ENCODE results near the gene PYGL. TPM values are rescaled to one million over a fixed set of nuclear protein-coding genes. Genes with fewer than 3 reads are reported as not detected.

PYGL gene
- total and polyA plus RNA-seq, 3 experiments from 2014 or later, result 0.44 to 0.81 TPM; not detected in 1

- H3K27me3 ChIP-seq (ENCODE audit: insufficient read depth, low read length, poor library complexity, severe bottlenecking), result peaks cover 7% of the 10 kb centered on the region
- H3K27ac ChIP-seq (ENCODE audit: low read depth, low read length), result no peak overlapping the region
- Mint-ChIP-seq H3K36me3 (no peaks in the 10 kb centered on the region), H3K27me3 (peaks cover 13 to 67% of the 10 kb centered on the region in 2 donors), H3K4me3 (no peak overlapping the region), H3K9me3 (no peaks in the 10 kb centered on the region), H3K4me1 (no peaks in the 10 kb centered on the region), H3K27ac (no peak overlapping the region)
- no peak overlapping the region for H3K4me3 ChIP-seq (ENCODE audit: low read length)
- H3K4me1 ChIP-seq (ENCODE audit: insufficient read depth, low read length), result no peaks in the 10 kb centered on the region
- no peak for DNase-seq
- H3K36me3 ChIP-seq (ENCODE audit: insufficient read depth, low read length), result no peaks in the 10 kb centered on the region
- POLR2A ChIA-PET, result no interaction called here
- no peaks in the 10 kb centered on the region for H3K9me3 ChIP-seq (ENCODE audit: low read length)
- CTCF ChIA-PET, result no interaction called here
Observed at GRCh38 chr14:50937325-50937724, 7.0 kb downstream of the PYGL start.

DNA sequence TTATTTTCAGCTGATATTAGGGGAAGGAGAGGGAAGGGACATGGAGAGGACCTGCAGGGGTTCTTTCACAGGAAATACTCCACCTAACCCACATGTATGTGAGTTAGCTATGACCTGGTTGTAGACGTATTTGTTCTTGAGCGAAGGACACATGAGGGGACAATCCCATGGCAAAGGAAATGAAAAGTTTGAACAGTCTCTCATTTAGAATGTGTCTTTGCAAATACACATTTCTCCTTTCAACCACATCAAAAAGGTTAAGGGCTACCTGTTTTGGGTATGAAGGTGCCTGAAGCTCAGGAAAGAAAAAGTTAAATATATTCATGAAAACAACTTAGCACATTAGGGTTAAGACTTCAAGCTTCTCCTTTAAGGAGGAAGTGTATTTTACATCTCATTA is 7.4 kb downstream of the PYGL start:
- no peak for DNase-seq
- ChIA-PET CTCF (no interaction called here), POLR2A (no interaction called here)
- Histone ChIP-seq H3K27me3 (ENCODE audit: insufficient read depth, low read length, poor library complexity, severe bottlenecking) (peaks cover 7% of the 10 kb centered on the region), H3K27ac (ENCODE audit: low read depth, low read length) (no peak overlapping the region), H3K4me1 (ENCODE audit: insufficient read depth, low read length) (no peaks in the 10 kb centered on the region), H3K36me3 (ENCODE audit: insufficient read depth, low read length) (no peaks in the 10 kb centered on the region), H3K4me3 (ENCODE audit: low read length) (no peak overlapping the region), H3K9me3 (ENCODE audit: low read length) (no peaks in the 10 kb centered on the region)
- H3K4me3 Mint-ChIP-seq, result no peak overlapping the region
- H3K27me3 Mint-ChIP-seq, result peaks cover 11 to 66% of the 10 kb centered on the region in 2 donors
- no peaks in the 10 kb centered on the region for H3K4me1 Mint-ChIP-seq
- H3K9me3 Mint-ChIP-seq, result no peaks in the 10 kb centered on the region
- H3K36me3 Mint-ChIP-seq, result no peaks in the 10 kb centered on the region
- no peak overlapping the region for H3K27ac Mint-ChIP-seq

DNA sequence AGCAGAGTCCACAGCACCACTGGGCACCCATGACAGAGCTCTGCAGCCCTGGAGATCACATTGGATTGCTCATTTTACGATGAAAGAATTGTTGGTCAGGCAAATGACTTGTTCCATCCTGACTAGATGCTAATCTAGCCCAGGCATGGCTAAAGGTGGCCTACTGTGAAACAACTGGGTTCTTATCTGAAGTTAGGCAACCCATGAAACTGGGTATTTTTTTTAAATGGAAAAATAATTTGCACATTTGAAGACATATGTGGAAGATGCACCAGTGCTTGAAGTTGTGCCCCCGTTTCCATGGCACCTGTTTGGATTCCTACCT is 8.3 kb downstream of the PYGL start:
- Histone ChIP-seq H3K27ac (ENCODE audit: low read depth, low read length) (no peak overlapping the region), H3K27me3 (ENCODE audit: insufficient read depth, low read length, poor library complexity, severe bottlenecking) (peaks cover 3% of the 10 kb centered on the region), H3K9me3 (ENCODE audit: low read length) (no peaks in the 10 kb centered on the region), H3K4me1 (ENCODE audit: insufficient read depth, low read length) (no peaks in the 10 kb centered on the region), H3K36me3 (ENCODE audit: insufficient read depth, low read length) (no peaks in the 10 kb centered on the region), H3K4me3 (ENCODE audit: low read length) (no peak overlapping the region)
- no peak for DNase-seq
- Mint-ChIP-seq H3K27me3 (peaks cover 6 to 66% of the 10 kb centered on the region in 2 donors), H3K27ac (no peak overlapping the region), H3K4me3 (no peak overlapping the region), H3K9me3 (no peaks in the 10 kb centered on the region), H3K4me1 (no peaks in the 10 kb centered on the region), H3K36me3 (no peaks in the 10 kb centered on the region)
- ChIA-PET CTCF (no interaction called here), POLR2A (no interaction called here)

DNA sequence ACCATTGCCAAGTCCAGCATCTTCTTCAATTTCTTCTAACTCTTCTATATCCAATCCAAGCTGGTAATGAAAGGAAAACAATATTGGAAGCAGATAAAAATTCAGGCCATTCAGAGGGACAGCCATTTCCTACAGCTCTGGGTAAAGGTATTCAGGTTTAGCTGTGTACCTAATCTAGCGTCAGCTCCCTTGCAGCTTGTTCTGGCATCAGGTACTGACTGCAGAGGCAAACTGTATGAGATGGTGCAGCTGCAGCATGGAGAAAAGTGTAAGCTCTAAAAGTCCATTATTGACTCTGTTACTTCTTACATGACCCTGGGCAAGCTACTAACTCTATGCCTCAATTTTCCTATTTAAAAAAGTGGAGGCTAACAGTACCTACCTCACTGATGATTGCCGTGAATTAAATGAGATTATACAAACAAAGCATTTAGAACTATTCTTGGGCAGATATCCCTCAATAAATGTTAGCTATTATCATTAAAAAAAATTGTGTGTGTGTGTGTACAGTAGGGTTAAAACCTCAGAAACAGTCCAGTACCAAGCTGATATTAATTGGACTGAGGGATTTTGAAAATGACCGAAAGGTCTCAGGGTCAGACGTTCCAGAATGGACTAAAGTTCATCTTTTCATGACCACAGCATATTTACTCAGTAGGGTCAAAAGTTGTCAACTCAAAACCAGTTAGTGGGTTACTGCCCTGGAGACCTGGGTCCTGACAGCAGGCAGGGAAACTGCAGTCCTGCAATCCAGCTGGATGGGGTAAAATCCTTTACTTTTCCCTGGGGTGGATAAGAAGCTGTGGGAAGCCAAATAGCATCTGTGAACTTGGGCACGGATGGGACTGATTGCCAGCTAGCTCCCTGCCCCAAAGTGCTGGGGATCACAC is 8.9 kb downstream of the PYGL start:
- Mint-ChIP-seq H3K27ac (no peak overlapping the region), H3K4me1 (no peaks in the 10 kb centered on the region), H3K27me3 (peaks cover 5 to 66% of the 10 kb centered on the region in 2 donors), H3K4me3 (no peak overlapping the region), H3K9me3 (no peaks in the 10 kb centered on the region), H3K36me3 (no peaks in the 10 kb centered on the region)
- H3K27me3 ChIP-seq (ENCODE audit: insufficient read depth, low read length, poor library complexity, severe bottlenecking), result no peaks in the 10 kb centered on the region
- H3K27ac ChIP-seq (ENCODE audit: low read depth, low read length), result no peak overlapping the region
- ChIA-PET CTCF (no interaction called here), POLR2A (no interaction called here)
- no peaks in the 10 kb centered on the region for H3K4me1 ChIP-seq (ENCODE audit: insufficient read depth, low read length)
- H3K4me3 ChIP-seq (ENCODE audit: low read length), result no peak overlapping the region
- H3K9me3 ChIP-seq (ENCODE audit: low read length), result no peaks in the 10 kb centered on the region
- DNase-seq, result no peak
- H3K36me3 ChIP-seq (ENCODE audit: insufficient read depth, low read length), result no peaks in the 10 kb centered on the region

DNA sequence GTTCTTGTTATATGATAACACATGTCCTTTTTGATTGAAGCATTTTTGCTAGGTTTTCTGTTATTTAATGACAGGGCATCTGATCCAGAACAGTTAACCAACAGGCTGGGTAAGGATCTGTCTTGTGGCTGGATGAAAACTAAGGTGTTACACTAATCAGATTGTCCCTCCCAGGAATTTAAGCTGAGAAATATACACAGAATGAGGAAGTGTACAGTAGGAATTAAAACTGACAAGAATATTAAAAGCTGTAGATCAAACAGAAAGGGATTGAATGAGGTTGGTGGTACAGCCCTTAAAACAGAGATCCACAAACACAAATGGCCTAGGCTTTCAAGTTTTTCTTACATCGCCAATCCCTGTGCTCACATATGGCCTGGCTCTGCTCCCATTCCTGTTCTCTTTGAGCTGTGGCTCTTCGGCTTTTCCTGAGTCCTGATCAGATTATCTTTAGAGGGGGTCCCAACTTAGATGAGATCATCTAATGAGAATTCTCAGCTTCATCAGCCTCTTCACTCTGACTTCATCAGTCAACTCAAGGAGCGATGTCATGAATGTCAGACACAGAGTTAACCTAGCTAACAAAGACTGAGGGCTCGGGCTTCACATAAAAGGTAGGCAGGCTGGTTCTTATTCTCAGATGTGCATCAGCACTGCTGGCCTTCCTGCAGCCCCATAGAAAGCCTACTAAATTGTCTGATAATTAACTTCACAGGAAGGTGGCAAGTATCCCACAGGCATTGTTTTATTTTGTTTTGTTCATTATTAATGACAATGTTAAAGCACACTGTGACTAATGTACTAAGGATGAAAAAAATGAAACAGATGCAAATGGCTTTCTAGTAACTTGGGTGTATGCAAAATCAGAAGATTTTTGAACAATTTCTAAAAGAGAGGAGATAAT is 11.4 kb downstream of the PYGL start:
- no peaks in the 10 kb centered on the region for H3K27me3 ChIP-seq (ENCODE audit: insufficient read depth, low read length, poor library complexity, severe bottlenecking)
- no peaks in the 10 kb centered on the region for H3K36me3 Mint-ChIP-seq
- no peak overlapping the region for H3K27ac ChIP-seq (ENCODE audit: low read depth, low read length)
- ChIA-PET CTCF (no interaction called here), POLR2A (no interaction called here)
- H3K9me3 ChIP-seq (ENCODE audit: low read length), result no peaks in the 10 kb centered on the region
- no peaks in the 10 kb centered on the region for H3K4me1 ChIP-seq (ENCODE audit: insufficient read depth, low read length)
- no peak overlapping the region for H3K4me3 ChIP-seq (ENCODE audit: low read length)
- no peak for DNase-seq
- H3K9me3 Mint-ChIP-seq, result no peaks in the 10 kb centered on the region
- no peak overlapping the region for H3K4me3 Mint-ChIP-seq
- no peaks in the 10 kb centered on the region for H3K36me3 ChIP-seq (ENCODE audit: insufficient read depth, low read length)
- peaks cover 5 to 59% of the 10 kb centered on the region in 2 donors for H3K27me3 Mint-ChIP-seq
- no peaks in the 10 kb centered on the region for H3K4me1 Mint-ChIP-seq
- no peak overlapping the region for H3K27ac Mint-ChIP-seq

DNA sequence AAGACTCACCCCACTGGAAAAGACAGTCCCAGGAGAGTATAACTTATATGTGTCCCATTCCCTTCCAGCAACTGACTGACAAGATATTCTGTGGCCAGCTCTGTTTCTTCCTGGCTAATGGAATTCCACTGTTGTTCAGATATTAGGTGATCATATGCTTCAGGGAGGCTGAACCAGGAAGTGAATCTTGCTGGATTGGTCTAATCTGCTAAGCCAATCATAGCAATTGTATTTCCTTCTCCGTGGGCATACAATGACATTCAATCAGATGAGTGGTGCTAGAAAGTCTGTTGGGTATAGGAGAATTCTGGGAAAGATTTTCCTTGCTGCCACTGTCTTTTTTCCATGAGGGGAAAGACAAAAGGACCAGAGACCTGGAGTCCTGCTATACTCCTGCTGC is 12.1 kb downstream of the PYGL start:
- no peaks in the 10 kb centered on the region for H3K9me3 Mint-ChIP-seq
- Histone ChIP-seq H3K4me3 (ENCODE audit: low read length) (no peak overlapping the region), H3K27me3 (ENCODE audit: insufficient read depth, low read length, poor library complexity, severe bottlenecking) (no peaks in the 10 kb centered on the region), H3K36me3 (ENCODE audit: insufficient read depth, low read length) (no peaks in the 10 kb centered on the region), H3K4me1 (ENCODE audit: insufficient read depth, low read length) (no peaks in the 10 kb centered on the region), H3K27ac (ENCODE audit: low read depth, low read length) (no peak overlapping the region), H3K9me3 (ENCODE audit: low read length) (no peaks in the 10 kb centered on the region)
- no peaks in the 10 kb centered on the region for H3K4me1 Mint-ChIP-seq
- peaks cover 5 to 60% of the 10 kb centered on the region in 2 donors for H3K27me3 Mint-ChIP-seq
- H3K4me3 Mint-ChIP-seq, result no peak overlapping the region
- H3K27ac Mint-ChIP-seq, result no peak overlapping the region
- H3K36me3 Mint-ChIP-seq, result no peaks in the 10 kb centered on the region
- ChIA-PET POLR2A (no interaction called here), CTCF (no interaction called here)
- DNase-seq, result no peak

DNA sequence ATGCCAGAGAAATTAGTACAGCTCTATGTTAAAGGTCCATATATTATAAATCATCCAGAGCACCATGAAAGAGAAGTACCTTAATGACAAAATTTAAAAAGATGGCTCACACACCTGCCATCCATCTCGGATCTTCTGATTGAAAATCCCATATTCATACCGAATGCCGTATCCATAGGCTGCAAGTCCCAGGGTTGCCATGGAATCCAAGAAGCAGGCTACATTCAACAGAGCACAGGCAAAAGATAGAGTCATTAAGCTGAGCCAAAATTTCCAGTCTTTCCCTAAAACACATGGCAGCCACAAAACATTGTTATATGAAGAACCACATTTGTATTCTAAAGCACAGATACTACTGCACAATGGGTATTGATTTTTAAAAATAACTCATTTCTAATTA is 12.7 kb downstream of the PYGL start:
- no peaks in the 10 kb centered on the region for H3K36me3 Mint-ChIP-seq
- no peaks in the 10 kb centered on the region for H3K9me3 ChIP-seq (ENCODE audit: low read length)
- H3K4me3 Mint-ChIP-seq, result no peak overlapping the region
- DNase-seq, result no peak
- no peaks in the 10 kb centered on the region for H3K36me3 ChIP-seq (ENCODE audit: insufficient read depth, low read length)
- no peaks in the 10 kb centered on the region for H3K4me1 ChIP-seq (ENCODE audit: insufficient read depth, low read length)
- ChIA-PET POLR2A (no interaction called here), CTCF (no interaction called here)
- H3K27me3 ChIP-seq (ENCODE audit: insufficient read depth, low read length, poor library complexity, severe bottlenecking), result no peaks in the 10 kb centered on the region
- H3K4me3 ChIP-seq (ENCODE audit: low read length), result no peak overlapping the region
- H3K9me3 Mint-ChIP-seq, result no peaks in the 10 kb centered on the region
- no peaks in the 10 kb centered on the region for H3K4me1 Mint-ChIP-seq
- peaks cover 5 to 60% of the 10 kb centered on the region in 2 donors for H3K27me3 Mint-ChIP-seq
- H3K27ac ChIP-seq (ENCODE audit: low read depth, low read length), result no peak overlapping the region
- H3K27ac Mint-ChIP-seq, result no peak overlapping the region

DNA sequence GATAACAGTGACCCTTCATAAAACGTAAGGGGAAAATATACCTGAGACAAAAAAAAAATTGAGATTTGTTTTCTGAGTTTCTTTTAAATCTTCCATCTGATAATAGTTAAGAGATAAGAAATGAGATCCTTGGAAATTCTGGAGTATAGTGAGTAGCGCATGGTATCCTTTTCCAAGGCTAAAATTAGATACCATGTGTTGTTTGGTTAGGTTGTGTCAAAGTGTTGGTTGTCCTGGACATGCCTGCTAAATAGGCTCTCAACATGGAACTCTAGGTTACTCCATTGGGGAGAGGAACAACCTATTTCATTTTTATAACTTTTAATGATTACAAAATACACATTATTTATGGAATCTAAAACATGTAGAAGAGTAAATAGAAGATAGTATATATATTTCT is 14.8 kb downstream of the PYGL start:
- no peaks in the 10 kb centered on the region for H3K4me1 ChIP-seq (ENCODE audit: insufficient read depth, low read length)
- POLR2A ChIA-PET, result no interaction called here
- CTCF ChIA-PET, result no interaction called here
- no peak overlapping the region for H3K4me3 ChIP-seq (ENCODE audit: low read length)
- no peaks in the 10 kb centered on the region for H3K36me3 ChIP-seq (ENCODE audit: insufficient read depth, low read length)
- no peaks in the 10 kb centered on the region for H3K9me3 ChIP-seq (ENCODE audit: low read length)
- H3K36me3 Mint-ChIP-seq, result no peaks in the 10 kb centered on the region
- H3K27ac ChIP-seq (ENCODE audit: low read depth, low read length), result no peak overlapping the region
- H3K27me3 ChIP-seq (ENCODE audit: insufficient read depth, low read length, poor library complexity, severe bottlenecking), result no peaks in the 10 kb centered on the region
- no peak for DNase-seq
- no peaks in the 10 kb centered on the region for H3K9me3 Mint-ChIP-seq
- H3K27me3 Mint-ChIP-seq, result peaks cover 3 to 61% of the 10 kb centered on the region in 2 donors
- H3K27ac Mint-ChIP-seq, result no peak overlapping the region
- no peaks in the 10 kb centered on the region for H3K4me1 Mint-ChIP-seq
- no peak overlapping the region for H3K4me3 Mint-ChIP-seq

Data from CD8-positive, alpha-beta memory T cell (primary cell).